HEK293 (cell line): Measurements from ENCODE around the gene SPHK1.

Source experiments
- CTCF ChIA-PET: fragments of 350-600 bp; formaldehyde crosslinking; extraction: SDS; loops from one replicate; lab custom pipeline; 2021; ENCODE audit warnings: antibody characterized with exemption; lab: Yijun Ruan, JAX
- POLR2A ChIA-PET: fragments of 300-600 bp; formaldehyde crosslinking; extraction: SDS; loops from one replicate; lab custom pipeline; 2020; ENCODE audit warnings: antibody characterized with exemption, inconsistent platforms; lab: Yijun Ruan, JAX
- H3K27ac ChIP-seq: fragments of 200-500 bp; sonication (Bioruptor generic); 2 replicates; pipeline ENCODE4 v1.5.1; 2014; ENCODE audit warnings: low read depth, low read length, control low read depth, inconsistent platforms; ENCODE audit errors: extremely low read depth
- H3K36me3 ChIP-seq, 2 experiments: fragments of 200-500 bp in 1 of 2; sonication (Bioruptor generic) in 1 of 2; 1 replicate in 1 of 2; 2 replicates in 1 of 2; pipeline ENCODE4 v1.5.1; 2014 to 2017; ENCODE audit warnings: inconsistent platforms in 2 of 2, low read length in 2 of 2; ENCODE audit not compliant: control insufficient read depth in 2 of 2, insufficient read depth in 1 of 2
- H3K4me1 ChIP-seq: fragments of 200-500 bp; sonication (Bioruptor generic); 2 replicates; pipeline ENCODE4 v1.5.1; 2014; ENCODE audit warnings: mild to moderate bottlenecking, low read length, inconsistent platforms; ENCODE audit not compliant: control insufficient read depth, insufficient read depth
- H3K4me3 ChIP-seq: 2 replicates; pipeline ENCODE4 v1.5.1; 2011; ENCODE audit warnings: low read depth, mild to moderate bottlenecking, control low read depth, low read length, moderate library complexity
- H3K9me3 ChIP-seq: fragments of 200-500 bp; sonication (Bioruptor generic); 2 replicates; pipeline ENCODE4 v1.5.1; 2014; ENCODE audit warnings: low read depth, low read length, inconsistent platforms; ENCODE audit not compliant: control insufficient read depth, insufficient read depth
- GFI1B ChIP-seq: fragments of 450-650 bp; formaldehyde crosslinking; IDR thresholded peaks from 2 replicates; pipeline ENCODE4 v1.5.1; 2016; ENCODE audit warnings: missing biosample characterization, missing genetic modification characterization
- KLF10 ChIP-seq: fragments of 450-650 bp; IDR thresholded peaks from 2 replicates; pipeline ENCODE4 v1.5.1; 2018; ENCODE audit warnings: missing biosample characterization, mild to moderate bottlenecking, missing genetic modification characterization
- KLF9 ChIP-seq: fragments of 450-650 bp; formaldehyde crosslinking; IDR thresholded peaks from 2 replicates; pipeline ENCODE4 v1.5.1; 2016; ENCODE audit warnings: missing biosample characterization, missing genetic modification characterization, low read depth
- SP3 ChIP-seq: fragments of 450-650 bp; formaldehyde crosslinking; IDR thresholded peaks from 2 replicates; pipeline ENCODE4 v1.5.1; 2016; ENCODE audit warnings: missing biosample characterization, missing genetic modification characterization
- ZBTB20 ChIP-seq: fragments of 450-650 bp; formaldehyde crosslinking; IDR thresholded peaks from 2 replicates; pipeline ENCODE4 v1.5.1; 2016; ENCODE audit warnings: missing biosample characterization, missing genetic modification characterization
- ZFP41 ChIP-seq: fragments of 450-650 bp; formaldehyde crosslinking; IDR thresholded peaks from 2 replicates; pipeline ENCODE4 v1.5.1; 2016; ENCODE audit warnings: missing biosample characterization, missing genetic modification characterization, borderline replicate concordance
- ZNF121 ChIP-seq: fragments of 450-650 bp; formaldehyde crosslinking; IDR thresholded peaks from 2 replicates; pipeline ENCODE4 v1.5.1; 2016; ENCODE audit warnings: missing biosample characterization, missing genetic modification characterization
- ZNF274 ChIP-seq, 2 experiments: fragments of 200-500 bp in 1 of 2; fragments of 450-650 bp in 1 of 2; sonication (Bioruptor generic) in 1 of 2; formaldehyde crosslinking in 1 of 2; IDR thresholded peaks; 2 replicates each; pipeline versions ENCODE4 v1.5.1 to v1.6.1; 2014 to 2016; ENCODE audit warnings: borderline replicate concordance in 1 of 2, inconsistent platforms in 1 of 2, low read length in 1 of 2, missing biosample characterization in 1 of 2, missing genetic modification characterization in 1 of 2
- ZNF391 ChIP-seq: fragments of 450-650 bp; formaldehyde crosslinking; IDR thresholded peaks from 2 replicates; pipeline ENCODE4 v1.5.1; 2016; ENCODE audit warnings: low read depth, missing biosample characterization, missing genetic modification characterization, borderline replicate concordance
- ZNF433 ChIP-seq: fragments of 450-650 bp; formaldehyde crosslinking; IDR thresholded peaks from 2 replicates; pipeline ENCODE4 v1.5.1; 2016; ENCODE audit warnings: missing biosample characterization, missing genetic modification characterization, low read depth
- ZNF571 ChIP-seq: fragments of 450-650 bp; formaldehyde crosslinking; IDR thresholded peaks from 2 replicates; pipeline ENCODE4 v1.5.0; 2017; ENCODE audit warnings: missing biosample characterization, missing genetic modification characterization
- ZNF707 ChIP-seq: fragments of 450-650 bp; formaldehyde crosslinking; IDR thresholded peaks from 2 replicates; pipeline ENCODE4 v1.5.1; 2016; ENCODE audit warnings: missing biosample characterization, missing genetic modification characterization
- ZNF747 ChIP-seq: fragments of 450-650 bp; formaldehyde crosslinking; IDR thresholded peaks from 2 replicates; pipeline ENCODE4 v1.5.1; 2016; ENCODE audit warnings: missing biosample characterization, missing genetic modification characterization
- ZNF777 ChIP-seq: fragments of 450-650 bp; formaldehyde crosslinking; IDR thresholded peaks from 2 replicates; pipeline ENCODE4 v1.5.1; 2017; ENCODE audit warnings: missing biosample characterization, missing genetic modification characterization, borderline replicate concordance
- ZNF791 ChIP-seq: fragments of 450-650 bp; formaldehyde crosslinking; IDR thresholded peaks from 2 replicates; pipeline ENCODE4 v1.5.1; 2016; ENCODE audit warnings: missing biosample characterization, missing genetic modification characterization
- TF ChIP-seq, protein P1 (sequence below): fragments of 450-650 bp; formaldehyde crosslinking; IDR thresholded peaks from 2 replicates; pipeline ENCODE4 v1.5.1; 2017; ENCODE audit warnings: missing biosample characterization, missing genetic modification characterization
- TF ChIP-seq, protein P2 (sequence below): fragments of 450-650 bp; formaldehyde crosslinking; conservative IDR thresholded peaks from 2 replicates; pipeline ENCODE4 v1.5.1; 2016; ENCODE audit warnings: low read depth, missing biosample characterization, missing genetic modification characterization

SPHK1 gene

DNA sequence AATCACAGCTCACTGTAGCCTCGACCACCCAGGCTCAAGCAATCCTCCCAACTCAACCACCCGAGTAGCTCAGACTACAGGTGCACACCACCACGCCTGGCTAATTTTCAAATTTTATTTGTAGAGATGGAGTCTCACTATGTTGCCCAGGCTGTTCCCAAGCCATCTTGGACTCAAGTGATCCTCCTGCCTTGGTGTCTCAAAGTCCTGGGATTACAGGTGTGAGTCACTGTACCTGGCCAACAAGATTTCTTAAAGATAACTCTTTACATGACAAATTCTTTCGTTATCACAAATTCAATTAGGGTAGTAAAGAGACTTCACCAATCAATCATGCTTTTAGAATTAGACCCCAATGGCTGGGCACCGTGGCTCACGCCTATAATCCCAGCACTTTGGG is 43.1 kb upstream of the SPHK1 start:
- CTCF ChIA-PET = interaction anchor here (0.6 to 1.4 kb wide), 2 partner anchors 38 to 62 kb away, joined by 3 read pairs; no protein-coding TSS in a partner anchor
- Histone ChIP-seq H3K36me3 (peaks cover 39 to 50% of the 10 kb centered on the region in 2 experiments), H3K4me1 (peaks cover 4% of the 10 kb centered on the region; the same call in 1 of the 2 replicates), H3K27ac (no peak overlapping the region), H3K4me3 (no peak overlapping the region), H3K9me3 (no peaks in the 10 kb centered on the region)
- TF ChIP-seq ZNF121 (tag by site-specific recombination) (0 out of 2 replicates have a peak, but pooled peaks have one; percentile 29), ZFP41 (no peak), KLF9 (tag by site-specific recombination) (no peak), GFI1B (tag by site-specific recombination) (no peak), ZNF747 (tag by site-specific recombination) (no peak)
- POLR2A ChIA-PET = interaction anchor here (0.7 kb wide), 1 partner anchor 11 kb away, joined by 3 read pairs; no protein-coding TSS in a partner anchor

- Histone ChIP-seq H3K4me1 (no peaks in the 10 kb centered on the region), H3K27ac (no peak overlapping the region), H3K4me3 (no peak overlapping the region), H3K9me3 (no peaks in the 10 kb centered on the region), H3K36me3 (peaks cover 55 to 63% of the 10 kb centered on the region in 2 experiments)
- TF ChIP-seq ZNF791 = no peak
- TF ChIP-seq ZBTB20 (tag by site-specific recombination) = no peak
- no peak for TF ChIP-seq SP3 (tag by site-specific recombination)
- no peak for TF ChIP-seq ZNF707 (tag by site-specific recombination)
- TF ChIP-seq KLF10 (tag by site-specific recombination) = no peak
- no peak for TF ChIP-seq ZNF391 (tag by site-specific recombination)
- TF ChIP-seq, protein P1, sequence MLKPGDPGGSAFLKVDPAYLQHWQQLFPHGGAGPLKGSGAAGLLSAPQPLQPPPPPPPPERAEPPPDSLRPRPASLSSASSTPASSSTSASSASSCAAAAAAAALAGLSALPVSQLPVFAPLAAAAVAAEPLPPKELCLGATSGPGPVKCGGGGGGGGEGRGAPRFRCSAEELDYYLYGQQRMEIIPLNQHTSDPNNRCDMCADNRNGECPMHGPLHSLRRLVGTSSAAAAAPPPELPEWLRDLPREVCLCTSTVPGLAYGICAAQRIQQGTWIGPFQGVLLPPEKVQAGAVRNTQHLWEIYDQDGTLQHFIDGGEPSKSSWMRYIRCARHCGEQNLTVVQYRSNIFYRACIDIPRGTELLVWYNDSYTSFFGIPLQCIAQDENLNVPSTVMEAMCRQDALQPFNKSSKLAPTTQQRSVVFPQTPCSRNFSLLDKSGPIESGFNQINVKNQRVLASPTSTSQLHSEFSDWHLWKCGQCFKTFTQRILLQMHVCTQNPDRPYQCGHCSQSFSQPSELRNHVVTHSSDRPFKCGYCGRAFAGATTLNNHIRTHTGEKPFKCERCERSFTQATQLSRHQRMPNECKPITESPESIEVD (tag by site-specific recombination) = no peak
- TF ChIP-seq, protein P2, sequence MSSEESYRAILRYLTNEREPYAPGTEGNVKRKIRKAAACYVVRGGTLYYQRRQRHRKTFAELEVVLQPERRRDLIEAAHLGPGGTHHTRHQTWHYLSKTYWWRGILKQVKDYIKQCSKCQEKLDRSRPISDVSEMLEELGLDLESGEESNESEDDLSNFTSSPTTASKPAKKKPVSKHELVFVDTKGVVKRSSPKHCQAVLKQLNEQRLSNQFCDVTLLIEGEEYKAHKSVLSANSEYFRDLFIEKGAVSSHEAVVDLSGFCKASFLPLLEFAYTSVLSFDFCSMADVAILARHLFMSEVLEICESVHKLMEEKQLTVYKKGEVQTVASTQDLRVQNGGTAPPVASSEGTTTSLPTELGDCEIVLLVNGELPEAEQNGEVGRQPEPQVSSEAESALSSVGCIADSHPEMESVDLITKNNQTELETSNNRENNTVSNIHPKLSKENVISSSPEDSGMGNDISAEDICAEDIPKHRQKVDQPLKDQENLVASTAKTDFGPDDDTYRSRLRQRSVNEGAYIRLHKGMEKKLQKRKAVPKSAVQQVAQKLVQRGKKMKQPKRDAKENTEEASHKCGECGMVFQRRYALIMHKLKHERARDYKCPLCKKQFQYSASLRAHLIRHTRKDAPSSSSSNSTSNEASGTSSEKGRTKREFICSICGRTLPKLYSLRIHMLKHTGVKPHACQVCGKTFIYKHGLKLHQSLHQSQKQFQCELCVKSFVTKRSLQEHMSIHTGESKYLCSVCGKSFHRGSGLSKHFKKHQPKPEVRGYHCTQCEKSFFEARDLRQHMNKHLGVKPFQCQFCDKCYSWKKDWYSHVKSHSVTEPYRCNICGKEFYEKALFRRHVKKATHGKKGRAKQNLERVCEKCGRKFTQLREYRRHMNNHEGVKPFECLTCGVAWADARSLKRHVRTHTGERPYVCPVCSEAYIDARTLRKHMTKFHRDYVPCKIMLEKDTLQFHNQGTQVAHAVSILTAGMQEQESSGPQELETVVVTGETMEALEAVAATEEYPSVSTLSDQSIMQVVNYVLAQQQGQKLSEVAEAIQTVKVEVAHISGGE (tag by site-specific recombination) = no peak
- no peak for TF ChIP-seq ZNF433 (tag by site-specific recombination)
- TF ChIP-seq ZNF777 = no peak
- no peak for TF ChIP-seq ZNF274 (IDR thresholded peaks at IDR 0.05; ENCODE audit: low read length)
- no peak for TF ChIP-seq ZNF274 (tag by site-specific recombination; IDR thresholded peaks at IDR 0.05; ENCODE audit: borderline replicate concordance)
- TF ChIP-seq ZNF571 (tag by site-specific recombination) = no peak
- CTCF ChIA-PET = interaction anchor here (0.8 kb wide), 1 partner anchor 11 kb away, joined by 3 read pairs; the partner anchor contains the start of gene PRPSAP1
- POLR2A ChIA-PET = interaction anchor here (0.8 kb wide), 1 partner anchor 10 kb away, joined by 4 read pairs; the partner anchor contains the start of gene PRPSAP1
Observed at GRCh38 chr17:76343106-76343505, 41.3 kb upstream of the SPHK1 start.
